Testis (tissue), 2 donors: Measurements from ENCODE around the gene PRRT3.

Experiments
- POLR2A ChIP-seq: fragments of 450-650 bp; IDR thresholded peaks from one replicate; pipeline ENCODE4 v1.6.1; 2017; ENCODE audit warnings: antibody characterized with exemption, mild to moderate bottlenecking, moderate library complexity
- TF ChIP-seq, protein P1 (sequence below), 3 experiments: fragments of 450-650 bp in 2 of 3; fragments of 200-600 bp in 1 of 3; sonication (generic) in 1 of 3; IDR thresholded peaks; one replicate each; pipeline ENCODE4 v1.5.1; 2016 to 2019; ENCODE audit warnings: antibody characterized with exemption in 3 of 3, mild to moderate bottlenecking in 2 of 3, moderate library complexity in 1 of 3

DNA sequence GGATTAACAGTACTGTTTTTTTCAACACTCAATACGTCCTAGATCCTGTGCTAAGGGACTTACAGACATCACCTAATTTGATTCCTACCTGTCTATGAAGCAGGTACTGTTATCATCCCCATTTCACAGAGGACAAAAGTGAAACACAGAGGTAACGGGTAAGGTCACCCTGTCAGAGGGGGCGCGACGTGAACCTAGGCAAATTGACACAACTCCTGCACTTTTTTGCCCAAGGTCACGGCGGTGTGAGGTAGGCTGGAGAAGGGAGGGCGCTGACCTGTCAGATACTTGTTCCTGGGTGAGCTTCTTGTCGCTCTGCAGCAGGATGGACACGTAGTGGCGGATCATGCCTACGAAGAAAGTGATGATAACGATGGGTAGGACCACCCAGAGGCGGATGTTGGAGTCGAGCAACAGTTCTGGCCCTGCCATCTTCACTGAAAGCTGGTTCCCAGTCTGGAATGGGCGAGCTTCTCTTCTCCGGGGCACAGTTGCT is 34.1 kb upstream of the PRRT3 start:
- TF ChIP-seq, protein P1, sequence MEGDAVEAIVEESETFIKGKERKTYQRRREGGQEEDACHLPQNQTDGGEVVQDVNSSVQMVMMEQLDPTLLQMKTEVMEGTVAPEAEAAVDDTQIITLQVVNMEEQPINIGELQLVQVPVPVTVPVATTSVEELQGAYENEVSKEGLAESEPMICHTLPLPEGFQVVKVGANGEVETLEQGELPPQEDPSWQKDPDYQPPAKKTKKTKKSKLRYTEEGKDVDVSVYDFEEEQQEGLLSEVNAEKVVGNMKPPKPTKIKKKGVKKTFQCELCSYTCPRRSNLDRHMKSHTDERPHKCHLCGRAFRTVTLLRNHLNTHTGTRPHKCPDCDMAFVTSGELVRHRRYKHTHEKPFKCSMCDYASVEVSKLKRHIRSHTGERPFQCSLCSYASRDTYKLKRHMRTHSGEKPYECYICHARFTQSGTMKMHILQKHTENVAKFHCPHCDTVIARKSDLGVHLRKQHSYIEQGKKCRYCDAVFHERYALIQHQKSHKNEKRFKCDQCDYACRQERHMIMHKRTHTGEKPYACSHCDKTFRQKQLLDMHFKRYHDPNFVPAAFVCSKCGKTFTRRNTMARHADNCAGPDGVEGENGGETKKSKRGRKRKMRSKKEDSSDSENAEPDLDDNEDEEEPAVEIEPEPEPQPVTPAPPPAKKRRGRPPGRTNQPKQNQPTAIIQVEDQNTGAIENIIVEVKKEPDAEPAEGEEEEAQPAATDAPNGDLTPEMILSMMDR (IDR thresholded peaks at IDR 0.05): no peak
- no peak for TF ChIP-seq POLR2A
